K562 (cell line): ENCODE measurements around the gene USP8. TPM values are rescaled to one million over a fixed set of nuclear protein-coding genes. Genes with fewer than 3 reads are reported as not detected.
A peak's percentile ranks its signal among the peaks of the same experiment; 100 is the strongest.

Source experiments
- CEBPB ChIP-seq: fragments of 450-650 bp; IDR thresholded peaks from 2 replicates; pipeline ENCODE4 v1.6.1; 2016; ENCODE audit warnings: missing genetic modification characterization, missing compliant biosample characterization
- COPS2 ChIP-seq: fragments of 450-650 bp; conservative IDR thresholded peaks from 2 replicates; pipeline ENCODE4 v1.6.1; 2016; ENCODE audit warnings: mild to moderate bottlenecking, moderate library complexity
- KDM1A ChIP-seq, 2 experiments: fragments of 450-650 bp; IDR thresholded peaks; 2 replicates each; pipeline ENCODE4 v1.6.1; 2016; ENCODE audit warnings: mild to moderate bottlenecking in 2 of 2
- NR2C2 ChIP-seq, 2 experiments: fragments of 200-800 bp in 1 of 2; sonication (Bioruptor generic) in 1 of 2; sonication (generic) in 1 of 2; formaldehyde crosslinking in 1 of 2; IDR thresholded peaks; 2 replicates each; pipeline versions ENCODE4 v1.6.1 to v1.8.0; 2016 to 2022; ENCODE audit warnings: mild to moderate bottlenecking in 1 of 2, missing compliant biosample characterization in 1 of 2, missing genetic modification characterization in 1 of 2, missing genetic modification reagents in 1 of 2
- PML ChIP-seq: IDR thresholded peaks from 2 replicates; pipeline ENCODE4 v1.6.1; 2012; ENCODE audit warnings: low read length, inconsistent platforms
- RBM25 ChIP-seq: fragments of 200-400 bp; formaldehyde crosslinking; IDR thresholded peaks from 2 replicates; pipeline ENCODE4 v1.6.1; 2018; ENCODE audit warnings: low read length, low read depth, moderate library complexity; ENCODE audit not compliant: severe bottlenecking
- RBM39 ChIP-seq: fragments of 200-400 bp; formaldehyde crosslinking; optimal IDR thresholded peaks from 2 replicates; pipeline ENCODE3; 2018; ENCODE audit warnings: low read depth, low read length
- RFX1 ChIP-seq: fragments of 450-650 bp; IDR thresholded peaks from 2 replicates; pipeline ENCODE4 v1.6.1; 2016; ENCODE audit warnings: mild to moderate bottlenecking, moderate library complexity
- SRSF1 ChIP-seq: fragments of 200-400 bp; formaldehyde crosslinking; IDR thresholded peaks from 2 replicates; pipeline ENCODE4 v1.6.1; 2017; ENCODE audit warnings: mild to moderate bottlenecking, low read depth, low read length, moderate library complexity
- TRIM28 ChIP-seq: fragments of 450-650 bp; IDR thresholded peaks from 2 replicates; pipeline ENCODE4 v1.6.1; 2017
- ZNF644 ChIP-seq: fragments of 200-800 bp; sonication (Bioruptor generic); IDR thresholded peaks from 2 replicates; pipeline ENCODE4 v1.6.1; 2016; ENCODE audit warnings: low read depth, missing genetic modification characterization, missing compliant biosample characterization
- ZNF707 ChIP-seq: fragments of 250-450 bp; sonication (Bioruptor Pico); conservative IDR thresholded peaks from 2 replicates; pipeline ENCODE4 v1.8.0; 2022; ENCODE audit warnings: inconsistent platforms, mild to moderate bottlenecking, moderate library complexity
- polyA plus RNA-seq, 8 experiments: library from polyadenylated mRNA; depleted of rRNA in 4 of 8; stranded (reverse) in 5 of 8; unstranded in 3 of 8; fragments of >200 nt; fragmentation: Nextera tagmentation in 2 of 8; fragmentation: Illumina TruSeq in 1 of 8; extraction: Ambion mirVana in 2 of 8; extraction: Trizol in 1 of 8; gene quantifications; 2 replicates each; pipeline versions ENCODE4 v1.2.1 to v1.2.3, GENCODE V29; 2011 to 2014; ENCODE audit warnings: inconsistent platforms in 1 of 8, missing spikeins in 1 of 8
- total RNA-seq, 7 experiments: library from RNA; depleted of rRNA in 6 of 7; stranded (reverse); fragments of >200 nt in 6 of 7; fragmentation: Illumina TruSeq in 2 of 7; extraction: Trizol in 2 of 7; gene quantifications; 2 replicates each; pipeline versions ENCODE4 v1.2.1 to v1.2.3, GENCODE V29; 2011 to 2021; ENCODE audit warnings: low replicate concordance in 1 of 7
- TF ChIP-seq, protein P1 (sequence below): conservative IDR thresholded peaks from 2 replicates; pipeline ENCODE4 v1.6.1; 2011; ENCODE audit warnings: low read depth, mild to moderate bottlenecking, low read length; ENCODE audit not compliant: control insufficient read depth
- TF ChIP-seq, protein P2 (sequence below), 2 experiments: fragments of 450-650 bp; IDR thresholded peaks; 2 replicates each; pipeline ENCODE4 v1.6.1; 2016
- TF ChIP-seq, protein P3 (sequence below): fragments of 200-800 bp; sonication (Bioruptor generic); IDR thresholded peaks from 2 replicates; pipeline ENCODE4 v1.6.1; 2017; ENCODE audit warnings: missing genetic modification characterization, missing compliant biosample characterization
- TF ChIP-seq, protein P4 (sequence below): fragments of 450-650 bp; formaldehyde crosslinking; IDR thresholded peaks from 2 replicates; pipeline ENCODE4 v1.4.0; 2020; ENCODE audit warnings: mild to moderate bottlenecking, moderate library complexity

Gene USP8
- total and polyA plus RNA-seq, 9 of the 15 experiments (the other 6 are each of a cell fraction or from before 2014, with no cell fraction given) = 35.1 to 58.4 (median 46.1) TPM

DNA sequence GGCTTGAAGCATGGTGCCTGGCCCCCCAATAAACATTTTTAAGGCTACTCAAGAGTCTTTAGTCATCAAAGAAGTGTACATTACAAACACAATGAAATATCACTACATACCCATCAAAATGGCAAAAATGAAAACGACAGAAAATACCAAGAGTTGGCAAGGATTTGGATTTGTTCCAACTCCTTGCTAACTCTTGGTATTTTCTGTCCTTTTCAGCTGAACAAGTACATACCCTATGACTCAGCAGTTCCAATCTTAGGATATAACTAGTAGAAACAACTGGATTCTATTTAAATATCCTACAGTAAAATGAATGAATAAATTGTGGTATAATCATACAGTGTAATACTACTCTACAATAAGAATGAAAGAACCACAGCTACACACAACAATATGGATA, 44.1 kb upstream of the USP8 start (continued):
- TF ChIP-seq, protein P1, sequence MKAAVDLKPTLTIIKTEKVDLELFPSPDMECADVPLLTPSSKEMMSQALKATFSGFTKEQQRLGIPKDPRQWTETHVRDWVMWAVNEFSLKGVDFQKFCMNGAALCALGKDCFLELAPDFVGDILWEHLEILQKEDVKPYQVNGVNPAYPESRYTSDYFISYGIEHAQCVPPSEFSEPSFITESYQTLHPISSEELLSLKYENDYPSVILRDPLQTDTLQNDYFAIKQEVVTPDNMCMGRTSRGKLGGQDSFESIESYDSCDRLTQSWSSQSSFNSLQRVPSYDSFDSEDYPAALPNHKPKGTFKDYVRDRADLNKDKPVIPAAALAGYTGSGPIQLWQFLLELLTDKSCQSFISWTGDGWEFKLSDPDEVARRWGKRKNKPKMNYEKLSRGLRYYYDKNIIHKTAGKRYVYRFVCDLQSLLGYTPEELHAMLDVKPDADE = no peak
- TF ChIP-seq KDM1A (IDR thresholded peaks at IDR 0.05) (peak in 1 of 2 experiments; percentile 13; a peak in 1 of 4 replicates), CEBPB (tag) (no peak), RFX1 (no peak), PML (no peak), SRSF1 (no peak), COPS2 (no peak), RBM39 (no peak), TRIM28 (peak; percentile 78), NR2C2 (CRISPR knock-in tag; IDR thresholded peaks at IDR 0.05) (no peak), NR2C2 (tag; IDR thresholded peaks at IDR 0.05) (no peak), RBM25 (peak; percentile 64), ZNF707 (no peak), ZNF644 (no peak)
- TF ChIP-seq, protein P2, sequence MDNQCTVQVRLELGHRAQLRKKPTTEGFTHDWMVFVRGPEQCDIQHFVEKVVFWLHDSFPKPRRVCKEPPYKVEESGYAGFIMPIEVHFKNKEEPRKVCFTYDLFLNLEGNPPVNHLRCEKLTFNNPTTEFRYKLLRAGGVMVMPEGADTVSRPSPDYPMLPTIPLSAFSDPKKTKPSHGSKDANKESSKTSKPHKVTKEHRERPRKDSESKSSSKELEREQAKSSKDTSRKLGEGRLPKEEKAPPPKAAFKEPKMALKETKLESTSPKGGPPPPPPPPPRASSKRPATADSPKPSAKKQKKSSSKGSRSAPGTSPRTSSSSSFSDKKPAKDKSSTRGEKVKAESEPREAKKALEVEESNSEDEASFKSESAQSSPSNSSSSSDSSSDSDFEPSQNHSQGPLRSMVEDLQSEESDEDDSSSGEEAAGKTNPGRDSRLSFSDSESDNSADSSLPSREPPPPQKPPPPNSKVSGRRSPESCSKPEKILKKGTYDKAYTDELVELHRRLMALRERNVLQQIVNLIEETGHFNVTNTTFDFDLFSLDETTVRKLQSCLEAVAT (IDR thresholded peaks at IDR 0.05) = no peak
- TF ChIP-seq, protein P3, sequence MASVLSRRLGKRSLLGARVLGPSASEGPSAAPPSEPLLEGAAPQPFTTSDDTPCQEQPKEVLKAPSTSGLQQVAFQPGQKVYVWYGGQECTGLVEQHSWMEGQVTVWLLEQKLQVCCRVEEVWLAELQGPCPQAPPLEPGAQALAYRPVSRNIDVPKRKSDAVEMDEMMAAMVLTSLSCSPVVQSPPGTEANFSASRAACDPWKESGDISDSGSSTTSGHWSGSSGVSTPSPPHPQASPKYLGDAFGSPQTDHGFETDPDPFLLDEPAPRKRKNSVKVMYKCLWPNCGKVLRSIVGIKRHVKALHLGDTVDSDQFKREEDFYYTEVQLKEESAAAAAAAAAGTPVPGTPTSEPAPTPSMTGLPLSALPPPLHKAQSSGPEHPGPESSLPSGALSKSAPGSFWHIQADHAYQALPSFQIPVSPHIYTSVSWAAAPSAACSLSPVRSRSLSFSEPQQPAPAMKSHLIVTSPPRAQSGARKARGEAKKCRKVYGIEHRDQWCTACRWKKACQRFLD = no peak
- TF ChIP-seq, protein P4, sequence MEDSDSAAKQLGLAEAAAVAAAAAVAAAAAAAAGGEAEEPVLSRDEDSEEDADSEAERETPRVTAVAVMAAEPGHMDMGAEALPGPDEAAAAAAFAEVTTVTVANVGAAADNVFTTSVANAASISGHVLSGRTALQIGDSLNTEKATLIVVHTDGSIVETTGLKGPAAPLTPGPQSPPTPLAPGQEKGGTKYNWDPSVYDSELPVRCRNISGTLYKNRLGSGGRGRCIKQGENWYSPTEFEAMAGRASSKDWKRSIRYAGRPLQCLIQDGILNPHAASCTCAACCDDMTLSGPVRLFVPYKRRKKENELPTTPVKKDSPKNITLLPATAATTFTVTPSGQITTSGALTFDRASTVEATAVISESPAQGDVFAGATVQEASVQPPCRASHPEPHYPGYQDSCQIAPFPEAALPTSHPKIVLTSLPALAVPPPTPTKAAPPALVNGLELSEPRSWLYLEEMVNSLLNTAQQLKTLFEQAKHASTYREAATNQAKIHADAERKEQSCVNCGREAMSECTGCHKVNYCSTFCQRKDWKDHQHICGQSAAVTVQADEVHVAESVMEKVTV = no peak
